Stimulated activated CD4-positive, alpha-beta T cell treated with anti-CD3 and anti-CD28 coated beads, Interleukin-1b, Interleukin-23, amount 100 ng/mL, for 24 hours (primary cell): ENCODE data around the gene FRYL.
"Not testable (repeated sequence)": the region's sequence is repeated elsewhere in the genome, so short reads cannot be mapped to it uniquely, and the experiment has no call there.

Experiments
- DNase-seq, 4 experiments: peaks; one replicate each; pipeline ENCODE4 v3.0.0-alpha.2; 2020; ENCODE audit warnings: low read depth in 4 of 4, low spot score in 1 of 4

FRYL gene

GRCh38 chr4:48699475-48699874 is 80.6 kb downstream of the FRYL start:
- DNase-seq = no peak

DNA sequence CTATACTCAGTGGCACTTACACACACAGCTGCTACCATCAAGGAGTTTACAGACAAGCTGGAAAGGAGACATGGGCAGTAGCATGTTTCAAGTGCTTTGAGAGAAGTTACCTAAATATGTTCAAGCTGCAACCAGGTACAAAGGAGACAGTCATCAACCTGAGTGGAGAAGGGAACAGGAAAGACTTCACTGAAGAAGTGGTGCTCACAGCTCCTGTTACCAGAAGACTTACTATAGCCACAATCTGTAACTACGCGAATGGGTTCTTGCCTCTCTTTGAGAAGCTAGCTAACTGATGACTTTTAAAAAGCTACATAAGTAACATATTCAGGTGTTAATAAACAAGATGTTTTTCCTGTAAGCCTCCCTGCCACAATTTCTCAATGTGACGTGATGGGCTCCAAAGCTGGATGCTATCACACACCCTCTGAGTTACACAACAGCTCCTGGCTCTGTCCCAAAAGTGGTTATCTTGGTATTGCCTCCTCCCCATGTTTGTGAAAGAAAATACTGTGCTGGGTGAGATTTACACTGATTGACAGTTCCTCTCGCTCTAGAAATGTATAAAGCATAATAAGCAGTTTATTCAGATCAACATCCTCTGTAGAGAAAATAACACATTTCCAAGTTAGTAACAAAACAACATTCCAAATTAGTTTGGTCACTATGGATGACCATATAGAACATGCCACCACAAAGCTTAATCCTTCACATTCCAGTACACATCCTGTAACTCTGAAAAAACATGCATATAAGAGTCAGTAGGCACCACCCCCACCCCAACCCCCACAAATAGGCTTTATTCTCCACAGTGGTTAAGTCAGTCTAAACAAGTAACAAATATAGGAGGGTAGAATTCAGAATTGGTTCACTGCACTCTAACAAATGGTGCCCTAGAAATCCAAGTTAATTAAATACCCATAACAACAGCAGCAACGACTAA is 81.8 kb downstream of the FRYL start:
- no peak for DNase-seq

DNA sequence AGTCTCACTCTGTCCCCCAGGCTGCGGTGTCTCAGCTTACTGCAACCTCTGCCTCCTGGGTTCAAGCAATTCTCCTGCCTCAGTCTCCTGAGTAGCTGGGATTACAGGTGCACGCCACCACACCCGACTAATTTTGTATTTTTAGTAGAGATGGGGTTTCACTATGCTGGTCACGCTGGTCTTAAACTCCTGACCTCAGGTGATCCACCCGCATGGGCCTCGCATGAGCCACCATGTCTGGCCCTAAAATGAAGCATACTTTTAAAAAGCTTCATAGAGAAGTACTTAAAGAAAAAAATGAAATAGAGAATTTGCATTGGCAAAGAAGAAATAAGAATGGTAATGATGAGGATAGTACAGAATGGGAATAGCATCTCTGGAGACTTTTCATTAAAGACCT is 82.6 kb downstream of the FRYL start:
- DNase-seq = not testable (repeated sequence)

- DNase-seq = no peak
Measured at GRCh38 chr4:48694824-48695223, 85.3 kb downstream of the FRYL start.

- DNase-seq = no peak
Measured at GRCh38 chr4:48693856-48694574, 86.1 kb downstream of the FRYL start.

GRCh38 chr4:48692897-48693296 is 87.2 kb downstream of the FRYL start:
- DNase-seq = no peak

DNA sequence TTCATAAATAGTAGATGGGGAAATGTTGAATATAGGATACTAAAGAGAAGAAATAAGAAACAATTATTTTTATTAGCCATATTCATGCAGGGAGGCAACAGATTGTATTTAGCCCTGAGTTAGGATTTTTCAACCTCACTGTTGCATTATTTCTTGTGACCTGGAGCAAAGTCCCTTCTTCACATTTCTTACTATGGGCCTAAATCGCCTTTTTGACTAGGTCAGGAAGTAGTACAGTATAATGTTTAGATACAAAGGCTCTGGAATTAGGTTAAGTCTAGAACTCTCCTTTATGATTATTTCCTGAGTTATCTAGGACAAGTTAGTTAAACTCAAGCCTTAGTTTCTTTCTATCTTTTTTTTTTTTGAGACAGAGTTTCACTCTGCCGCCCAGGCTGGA is 88.0 kb downstream of the FRYL start:
- DNase-seq = no peak

GRCh38 chr4:48688953-48689352 is 91.1 kb downstream of the FRYL start:
- no peak for DNase-seq

DNA sequence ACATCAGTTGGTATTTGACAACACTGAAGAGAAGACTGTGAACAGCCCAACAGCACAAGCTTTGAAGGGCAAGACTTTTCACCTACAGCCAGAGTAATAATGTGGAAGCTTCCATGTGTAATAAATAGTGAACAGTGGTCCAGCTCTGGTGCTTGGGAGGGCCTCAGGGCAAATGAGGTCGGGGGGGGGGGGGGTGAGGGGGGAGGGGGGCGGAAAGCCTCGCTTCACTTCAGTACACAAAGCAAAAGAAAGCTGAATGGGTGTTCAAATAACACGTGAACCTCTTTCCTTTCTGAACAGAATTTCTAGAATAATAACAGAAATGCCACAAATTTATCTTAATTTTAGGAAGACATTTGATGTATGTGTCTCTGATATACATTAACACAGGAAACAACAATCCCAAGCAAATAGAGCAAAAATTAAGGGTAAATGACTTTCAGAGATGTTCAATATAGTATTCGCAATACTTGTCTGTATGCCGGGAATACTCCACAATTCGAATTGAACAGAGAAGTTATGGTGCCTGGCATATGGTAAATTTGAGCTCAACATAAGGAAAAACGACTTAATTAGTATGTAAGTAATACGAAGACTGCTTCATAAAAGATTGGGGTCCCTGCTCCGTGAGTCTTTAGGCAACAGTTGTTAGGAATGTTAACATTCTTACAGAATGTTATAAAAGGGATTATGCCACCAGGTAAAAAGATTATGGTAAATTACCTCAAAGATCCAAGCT is 92.6 kb downstream of the FRYL start:
- no peak for DNase-seq

DNA sequence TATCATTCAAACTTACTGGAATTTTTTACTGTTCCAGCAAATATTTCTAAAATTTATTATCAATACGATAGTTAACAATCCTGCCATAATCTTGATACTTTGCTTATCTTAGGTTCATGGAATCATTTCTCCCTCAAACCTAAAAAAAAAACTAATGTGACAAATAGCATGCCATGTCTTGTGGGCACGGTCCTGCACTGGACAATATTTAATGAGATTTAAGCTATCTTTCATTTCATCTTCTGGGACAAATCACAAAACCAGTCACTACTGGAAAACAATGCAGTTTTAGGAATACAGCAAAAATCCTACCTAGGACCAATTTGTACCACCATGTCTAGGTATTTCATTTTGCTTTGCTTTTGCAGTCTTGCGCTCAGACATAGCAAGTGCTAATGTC is 93.7 kb downstream of the FRYL start:
- DNase-seq = no peak

GRCh38 chr4:48683784-48684666 is 96.1 kb downstream of the FRYL start:
- DNase-seq = no peak

GRCh38 chr4:48682870-48683269 is 97.2 kb downstream of the FRYL start:
- not testable (repeated sequence) for DNase-seq

DNA sequence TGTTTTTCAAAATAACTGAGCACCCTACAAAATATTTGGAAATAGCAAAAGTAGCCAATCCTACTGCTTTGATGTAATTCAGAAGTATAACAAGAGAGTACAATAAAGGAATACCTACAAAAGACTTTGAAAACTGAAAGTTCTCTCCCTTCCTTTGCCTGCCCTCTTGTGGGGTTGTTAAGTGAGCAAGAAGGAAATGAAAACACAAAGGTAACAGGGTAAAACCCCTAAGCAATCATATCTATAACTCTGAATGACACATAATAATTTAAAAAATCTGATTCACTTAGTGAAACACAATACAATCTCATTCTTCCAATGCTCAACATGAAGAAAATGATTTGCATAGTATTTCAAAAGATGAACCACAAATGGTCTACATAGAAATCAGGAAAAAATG is 98.2 kb downstream of the FRYL start:
- DNase-seq = no peak

- DNase-seq = no peak
Measured at GRCh38 chr4:48680848-48681568, 99.1 kb downstream of the FRYL start.

DNA sequence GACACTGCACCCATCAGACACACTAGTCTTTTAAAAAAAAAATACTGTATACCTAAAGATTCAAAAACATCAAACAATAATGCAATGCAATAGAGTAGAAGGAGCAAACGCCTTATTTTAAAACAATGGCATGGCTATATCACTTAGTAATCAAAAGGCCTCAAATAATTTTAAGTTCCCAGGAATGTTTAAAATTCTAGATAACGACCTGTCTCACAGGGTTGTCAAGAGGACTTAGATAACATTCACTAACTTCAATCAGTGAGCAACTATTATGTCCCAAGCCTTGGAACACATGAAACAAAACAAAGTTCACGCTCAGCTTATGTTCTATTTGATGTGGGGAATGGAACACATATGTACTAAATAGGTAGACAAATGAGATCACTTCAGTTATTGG is 106.5 kb downstream of the FRYL start:
- no peak for DNase-seq

GRCh38 chr4:48670587-48670986 is 109.5 kb downstream of the FRYL start:
- no peak for DNase-seq

GRCh38 chr4:48669086-48669485 is 111.0 kb downstream of the FRYL start:
- DNase-seq = no peak

DNA sequence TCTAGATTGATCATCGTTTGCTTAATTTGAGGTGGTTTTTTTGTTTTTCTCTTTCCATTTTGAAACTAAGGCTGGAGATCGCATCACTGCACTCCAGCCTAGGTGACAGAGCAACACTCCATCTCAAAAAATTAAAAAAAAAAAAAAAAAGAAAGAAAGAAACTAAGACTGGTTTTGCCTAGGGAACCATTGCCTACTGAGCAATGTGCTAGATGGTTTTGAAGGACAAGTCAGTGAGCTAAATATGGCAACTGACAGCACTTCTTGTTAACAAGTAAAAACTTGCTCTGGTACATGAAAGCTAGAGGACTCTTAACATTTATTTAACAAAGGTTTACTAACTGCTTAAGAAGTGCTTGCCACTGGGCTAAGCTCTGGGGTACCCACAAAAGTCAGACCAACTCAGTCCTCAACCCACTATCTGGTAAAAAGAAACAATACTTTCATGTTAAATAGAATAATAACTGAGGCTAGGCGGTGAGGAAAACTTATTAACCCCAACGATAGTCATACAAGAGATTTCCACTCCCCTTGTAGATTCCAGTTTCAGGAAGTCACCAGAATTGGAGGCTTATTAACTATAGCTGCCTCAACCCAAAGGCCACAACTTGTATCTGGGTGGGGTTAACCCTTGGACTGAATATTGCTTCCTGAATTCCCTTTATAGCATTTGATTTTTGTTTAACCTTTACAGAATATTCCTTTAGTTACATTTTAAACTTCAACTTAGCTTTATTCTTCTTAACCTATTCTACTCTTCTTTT is 111.6 kb downstream of the FRYL start:
- no peak for DNase-seq

- no peak for DNase-seq
Measured at GRCh38 chr4:48667148-48667547, 112.9 kb downstream of the FRYL start.
